GM12801 (cell line): ENCODE data around the gene SCN3B.

Experiments used
- TF ChIP-seq, protein P1 (sequence below): IDR thresholded peaks from one replicate; pipeline ENCODE4 v1.5.1; 2011; ENCODE audit warnings: control low read depth; ENCODE audit not compliant: insufficient read length; ENCODE audit errors: extremely low read depth

The SCN3B gene

DNA sequence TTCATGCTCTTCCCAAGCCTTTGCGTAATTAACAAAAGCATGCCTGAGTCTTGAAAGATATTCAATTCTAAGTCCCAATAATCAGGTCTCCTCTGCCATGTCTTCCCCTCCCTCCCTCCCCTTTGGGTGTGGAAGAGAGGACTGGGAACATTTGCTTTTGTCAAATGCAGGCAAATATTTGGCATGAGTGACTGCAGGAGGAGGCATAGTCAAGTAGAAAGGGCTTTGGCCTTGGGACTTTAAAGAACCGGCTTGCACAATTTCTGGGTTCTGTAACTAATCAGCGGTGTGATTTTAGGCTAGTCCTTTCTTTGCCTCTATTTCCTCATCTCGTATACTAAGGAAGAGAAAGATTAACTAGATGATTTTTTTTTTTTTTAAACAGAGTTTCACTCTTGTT is 59.5 kb downstream of the SCN3B start:
- TF ChIP-seq, protein P1, sequence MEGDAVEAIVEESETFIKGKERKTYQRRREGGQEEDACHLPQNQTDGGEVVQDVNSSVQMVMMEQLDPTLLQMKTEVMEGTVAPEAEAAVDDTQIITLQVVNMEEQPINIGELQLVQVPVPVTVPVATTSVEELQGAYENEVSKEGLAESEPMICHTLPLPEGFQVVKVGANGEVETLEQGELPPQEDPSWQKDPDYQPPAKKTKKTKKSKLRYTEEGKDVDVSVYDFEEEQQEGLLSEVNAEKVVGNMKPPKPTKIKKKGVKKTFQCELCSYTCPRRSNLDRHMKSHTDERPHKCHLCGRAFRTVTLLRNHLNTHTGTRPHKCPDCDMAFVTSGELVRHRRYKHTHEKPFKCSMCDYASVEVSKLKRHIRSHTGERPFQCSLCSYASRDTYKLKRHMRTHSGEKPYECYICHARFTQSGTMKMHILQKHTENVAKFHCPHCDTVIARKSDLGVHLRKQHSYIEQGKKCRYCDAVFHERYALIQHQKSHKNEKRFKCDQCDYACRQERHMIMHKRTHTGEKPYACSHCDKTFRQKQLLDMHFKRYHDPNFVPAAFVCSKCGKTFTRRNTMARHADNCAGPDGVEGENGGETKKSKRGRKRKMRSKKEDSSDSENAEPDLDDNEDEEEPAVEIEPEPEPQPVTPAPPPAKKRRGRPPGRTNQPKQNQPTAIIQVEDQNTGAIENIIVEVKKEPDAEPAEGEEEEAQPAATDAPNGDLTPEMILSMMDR, result no peak

DNA sequence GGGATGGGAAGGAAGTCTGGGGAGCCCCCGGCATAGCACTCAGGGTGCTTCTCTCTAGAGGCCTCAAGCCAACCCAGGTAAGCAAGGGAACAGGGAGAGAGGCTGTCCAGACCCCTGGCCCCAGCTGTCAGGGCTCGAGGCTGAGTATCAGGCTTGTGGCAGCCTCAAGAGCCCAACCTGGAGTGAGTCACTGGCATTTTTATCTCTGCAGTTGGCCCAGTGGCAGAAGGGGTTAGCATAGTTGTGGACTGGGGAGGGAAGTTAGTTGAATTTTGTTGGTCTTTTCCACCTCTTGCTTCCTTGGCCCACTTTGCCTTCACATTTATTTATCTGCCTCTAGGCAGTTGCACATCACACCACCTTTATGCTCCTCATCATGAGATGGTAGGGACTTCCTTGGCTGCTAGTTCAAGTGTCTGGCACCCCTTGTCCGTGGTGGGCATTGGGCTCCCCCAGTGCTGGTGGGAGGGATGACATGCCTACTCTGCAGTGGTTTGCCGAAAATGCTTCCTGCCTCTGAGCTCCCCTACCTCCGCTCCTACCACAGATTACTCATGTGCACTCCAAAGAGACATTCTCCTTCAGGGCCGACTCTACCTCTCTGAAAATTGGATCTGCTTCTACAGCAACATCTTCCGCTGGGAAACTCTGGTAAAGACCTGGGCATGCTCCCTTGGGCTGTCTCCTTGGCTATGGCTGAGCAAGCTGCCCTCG is 60.1 kb downstream of the SCN3B start:
- TF ChIP-seq, protein P1, result no peak

DNA sequence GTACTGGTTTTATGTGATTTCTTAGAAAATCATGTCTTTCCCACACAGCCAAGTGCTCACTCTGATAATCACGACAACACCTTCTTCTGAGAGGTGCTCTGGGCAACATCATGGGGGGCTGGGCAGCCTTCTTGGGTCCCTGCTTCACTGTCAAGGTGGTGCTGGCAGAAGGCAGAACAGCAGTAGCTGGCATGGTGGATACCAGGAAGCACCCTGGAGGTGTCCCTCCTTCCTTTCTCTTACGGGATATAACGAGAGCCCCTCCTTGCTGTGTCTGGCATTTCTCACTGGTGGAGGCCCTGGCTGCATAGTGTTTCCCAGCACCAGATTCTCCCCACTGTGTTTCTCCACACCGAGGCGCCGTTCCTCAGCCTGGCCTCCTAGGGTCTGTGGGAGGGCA is 60.9 kb downstream of the SCN3B start:
- TF ChIP-seq, protein P1, result no peak

DNA sequence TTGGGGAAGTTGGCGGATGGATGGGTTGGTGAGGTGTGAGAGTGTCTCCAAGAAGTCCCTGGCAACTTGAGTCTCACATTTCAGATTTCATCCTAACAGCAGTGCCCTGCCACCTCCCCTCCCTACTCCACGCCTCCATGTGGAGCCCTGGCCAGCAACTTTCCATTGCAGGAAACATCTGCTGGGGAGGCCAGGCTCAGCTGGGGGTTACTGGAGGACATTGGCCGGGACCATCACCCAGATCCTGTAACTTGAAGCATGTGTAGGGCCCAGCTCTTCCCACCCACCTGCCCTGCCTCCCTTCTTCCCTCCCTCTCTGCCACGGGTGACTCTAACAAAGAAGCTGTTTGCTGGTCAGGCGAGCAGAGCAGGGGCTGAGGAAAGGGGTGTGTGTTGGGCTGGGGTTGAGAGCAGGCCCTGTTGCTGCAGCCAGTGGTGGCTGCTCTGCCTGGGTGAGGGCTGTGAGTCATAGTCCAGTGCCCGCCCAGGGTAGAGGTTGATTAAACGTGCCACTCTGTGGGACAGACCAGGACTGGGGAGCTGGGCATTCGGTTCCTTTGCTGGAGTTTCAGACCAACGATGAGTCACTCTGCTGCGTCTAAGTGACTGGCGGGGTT is 64.0 kb downstream of the SCN3B start:
- TF ChIP-seq, protein P1, result no peak

DNA sequence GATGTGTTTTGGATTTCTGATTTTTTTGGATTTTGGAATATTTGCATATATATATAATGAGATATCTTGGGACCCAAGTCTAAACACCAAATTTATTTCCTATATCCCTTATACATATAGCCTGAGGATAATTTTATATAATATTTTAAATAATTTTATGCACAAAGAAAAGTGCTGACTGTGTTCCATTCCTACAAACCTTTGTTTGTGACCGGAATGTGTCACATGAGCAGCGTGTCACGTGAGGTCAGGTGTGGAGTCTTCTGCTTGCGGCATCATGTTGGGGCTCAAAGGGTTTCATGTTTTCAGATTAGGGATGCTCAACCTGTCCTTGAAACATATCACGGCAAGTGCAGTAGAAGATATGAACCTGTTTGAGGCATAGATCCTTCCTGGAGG is 65.6 kb downstream of the SCN3B start:
- TF ChIP-seq, protein P1, result no peak

DNA sequence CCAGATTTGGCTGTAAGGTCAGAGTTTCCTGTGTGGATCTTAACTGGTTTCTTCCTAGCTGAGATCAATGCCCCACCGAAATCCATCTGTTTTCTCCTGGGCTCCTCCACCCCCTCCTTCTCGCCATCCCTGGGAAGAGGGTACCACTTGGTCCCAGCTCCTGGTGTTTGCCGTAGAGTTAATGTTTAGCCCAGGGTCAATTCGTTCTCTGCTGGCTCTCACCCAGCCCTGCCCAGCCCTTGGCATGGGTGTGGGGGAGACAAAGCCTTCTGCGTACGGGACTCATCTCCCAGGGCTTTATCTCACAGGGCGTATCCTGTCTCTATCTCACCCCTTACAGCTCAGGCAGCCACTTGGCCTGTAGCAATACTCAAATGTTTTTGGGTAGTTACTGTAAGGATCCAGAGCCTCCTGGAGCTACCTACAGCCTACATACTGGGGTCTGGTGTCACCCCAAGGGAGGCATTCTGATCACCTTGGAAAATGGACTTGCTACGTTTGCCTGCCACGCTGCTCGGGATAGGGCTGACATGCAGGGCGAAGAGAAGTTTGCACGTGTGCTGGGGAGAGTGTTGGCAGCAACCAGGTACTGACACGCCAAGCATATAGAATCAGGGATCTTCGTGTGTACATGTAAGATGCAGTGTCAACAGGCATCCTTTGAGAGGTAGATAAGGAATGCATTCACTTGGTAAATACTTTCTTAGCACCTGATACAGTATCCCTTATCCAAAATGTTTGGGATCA is 66.1 kb downstream of the SCN3B start:
- TF ChIP-seq, protein P1, result no peak

DNA sequence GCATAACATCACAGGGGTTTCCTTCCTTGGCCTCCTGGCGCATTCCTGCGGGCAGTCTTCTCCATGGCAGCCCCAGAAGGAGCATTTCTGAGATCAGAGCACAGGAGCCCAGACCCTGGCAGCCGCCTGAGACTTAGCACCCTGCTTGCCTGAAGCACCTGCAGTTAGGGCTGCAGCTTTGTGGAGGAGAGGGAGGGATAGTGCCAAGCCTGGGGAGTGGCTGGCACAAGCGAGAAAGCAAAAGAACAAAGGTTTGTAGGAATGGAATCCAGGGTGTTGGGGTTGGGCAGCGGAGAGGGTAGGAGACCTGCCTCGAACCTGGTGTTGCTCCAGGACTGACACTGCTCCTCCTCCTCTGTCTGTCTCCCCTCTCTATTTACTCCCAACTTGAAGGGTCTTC is 66.9 kb downstream of the SCN3B start:
- TF ChIP-seq, protein P1, result no peak
